ENCODE measurements around the gene NANOS3.
"Not testable (repeated sequence)": the region's sequence is repeated elsewhere in the genome, so short reads cannot be mapped to it uniquely, and the experiment has no call there.

The NANOS3 gene

DNA sequence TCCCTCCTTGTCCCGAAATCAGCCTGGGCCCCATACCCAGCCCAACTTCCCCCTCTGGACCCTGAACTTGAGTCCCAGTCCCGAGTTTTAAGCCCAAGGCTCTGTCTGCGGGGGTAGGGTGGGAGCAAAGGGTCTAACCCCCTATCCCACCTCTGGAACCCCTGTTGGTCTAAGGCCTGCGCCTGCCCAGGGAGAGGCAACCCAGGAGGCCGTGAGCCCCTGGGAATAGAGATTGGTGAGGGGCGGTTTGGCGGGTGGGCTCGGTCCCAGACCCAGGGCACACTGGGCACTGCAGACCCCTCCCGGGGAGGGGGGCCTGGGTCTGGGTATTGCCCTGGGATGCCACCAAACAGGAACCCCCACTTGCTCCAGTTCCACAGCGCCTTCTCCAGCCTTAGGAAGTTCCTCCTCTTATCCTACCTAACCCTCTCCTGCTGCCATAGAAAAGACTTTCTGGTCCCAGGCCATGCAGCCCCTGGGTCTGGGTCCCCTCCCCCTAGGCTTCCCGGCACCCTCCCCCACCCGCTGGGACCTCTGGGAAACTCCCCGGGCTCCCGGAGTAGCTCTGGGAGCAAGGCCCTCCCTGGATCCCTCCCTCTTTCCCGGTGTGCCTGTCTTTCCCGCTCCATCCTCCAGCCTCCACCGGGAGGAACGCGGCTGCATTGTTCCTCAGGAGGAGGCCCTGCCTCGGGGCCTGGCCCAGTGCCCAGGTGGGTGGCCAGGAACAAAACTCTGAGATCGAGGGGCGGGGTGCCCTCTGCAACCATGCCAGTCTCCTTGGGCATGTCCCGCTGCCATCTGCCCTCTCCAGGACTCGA is 33.6 kb upstream of the NANOS3 start:
- DNase-seq: peak; percentile 95

DNA sequence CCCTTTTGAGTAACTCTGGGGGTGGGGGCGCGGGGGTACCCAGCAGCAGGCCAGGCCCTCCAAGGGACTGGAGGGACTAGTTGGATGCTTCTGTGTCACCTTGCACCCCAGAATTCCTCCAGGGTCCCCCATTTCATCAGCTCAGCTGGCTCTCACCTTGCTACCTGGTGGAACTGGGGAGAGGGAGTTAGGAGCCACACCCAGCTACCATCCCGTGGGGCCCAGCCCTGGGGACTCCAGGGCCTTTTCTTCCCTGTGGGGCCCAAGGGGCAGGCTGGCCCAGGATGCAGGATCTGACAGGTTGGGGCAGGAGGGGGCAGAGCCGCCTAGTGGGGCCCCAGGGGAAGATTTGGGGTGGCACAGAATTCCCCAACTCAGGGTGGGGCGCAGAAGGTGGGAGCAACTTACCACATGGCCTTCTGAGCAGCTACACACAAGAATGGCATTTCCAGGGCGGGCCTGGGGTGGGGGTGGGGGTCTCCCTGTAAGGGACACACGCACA is 32.8 kb upstream of the NANOS3 start:
- peak; percentile 56 for DNase-seq

DNA sequence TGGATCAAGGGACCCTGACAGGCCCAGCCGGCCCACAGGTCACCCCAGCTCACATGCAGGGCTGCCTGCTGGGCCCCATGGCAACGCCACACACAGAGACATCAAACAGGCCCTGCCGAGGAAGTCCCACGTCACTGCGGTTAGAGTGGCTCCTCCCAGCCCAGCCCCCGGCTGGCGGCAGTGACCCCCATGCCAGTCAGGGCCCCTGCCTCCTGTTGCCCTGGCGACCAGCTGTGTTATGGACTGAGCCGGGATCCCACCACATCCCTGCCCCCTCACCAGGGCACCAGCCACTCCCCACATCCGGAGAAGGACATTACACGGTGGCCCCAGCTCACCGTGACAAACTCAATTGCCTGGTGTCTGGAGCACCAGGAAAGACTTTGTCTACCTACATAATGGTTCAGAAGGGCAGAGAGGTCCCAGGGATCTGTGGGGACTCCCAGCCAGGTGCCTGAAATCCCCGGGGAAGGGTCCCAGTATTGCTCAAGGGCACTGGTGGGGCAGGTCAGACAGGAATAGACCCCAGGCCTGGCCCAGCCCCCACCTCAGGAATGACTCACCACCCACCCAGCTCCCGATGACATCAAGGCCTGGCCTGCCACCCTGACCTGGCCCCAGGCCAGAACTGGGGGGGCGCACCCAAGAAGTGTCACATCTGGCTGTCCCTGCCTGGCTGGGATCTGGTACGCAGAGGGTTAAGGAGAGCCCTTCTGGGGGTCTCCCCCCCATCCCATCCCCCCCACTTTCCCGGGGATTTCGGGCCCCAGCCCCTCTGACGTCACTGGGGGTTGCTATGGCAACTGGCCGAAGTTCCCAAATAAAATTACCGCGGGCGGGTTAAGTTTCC is 30.2 kb upstream of the NANOS3 start:
- DNase-seq: peak; percentile 99

DNA sequence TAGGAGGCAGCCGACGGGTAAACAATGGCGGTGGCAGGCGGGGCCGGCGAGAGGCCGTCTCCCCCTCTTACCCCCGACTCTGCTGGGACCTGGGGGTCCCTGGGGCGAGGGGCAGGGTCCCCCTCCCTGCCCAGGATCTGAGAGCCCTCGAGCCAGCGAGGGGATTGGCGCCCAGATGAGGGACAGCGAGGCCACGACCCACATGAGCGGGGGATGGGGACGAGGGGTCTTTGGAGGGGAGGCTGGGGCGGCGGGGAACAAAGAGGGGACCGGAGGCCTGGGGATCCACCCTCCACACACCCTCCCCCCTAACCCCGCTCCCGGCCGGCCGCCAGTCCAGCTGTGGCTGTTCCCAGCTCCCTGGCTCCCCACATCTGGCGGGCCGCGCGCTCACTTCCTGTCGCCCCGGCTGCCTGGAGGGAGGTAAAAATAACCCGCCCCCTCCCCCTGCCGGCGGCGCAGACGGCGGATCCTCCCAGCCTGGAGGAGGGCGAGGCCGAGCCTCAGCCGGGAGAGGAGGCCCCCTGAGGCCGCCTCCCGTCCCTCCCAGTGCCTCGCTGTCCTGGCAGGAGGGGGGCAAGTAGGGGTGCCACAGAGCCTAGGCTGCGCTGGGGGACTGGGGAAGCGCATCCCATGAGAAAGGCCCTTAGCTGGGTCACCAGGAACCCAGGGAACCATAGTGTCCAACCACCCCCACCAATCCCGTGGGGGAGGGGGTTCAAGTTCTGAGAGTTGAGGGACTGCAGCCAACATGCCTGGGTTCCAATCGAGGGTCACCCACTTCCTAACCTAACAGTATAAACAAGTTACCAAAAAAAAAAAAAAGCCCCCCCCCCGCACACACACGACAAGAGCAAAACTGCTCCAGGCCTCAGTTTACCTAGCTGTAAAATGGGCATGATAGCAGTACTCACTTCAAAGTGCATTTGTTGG is 29.3 kb upstream of the NANOS3 start:
- DNase-seq: peak; percentile 97

DNA sequence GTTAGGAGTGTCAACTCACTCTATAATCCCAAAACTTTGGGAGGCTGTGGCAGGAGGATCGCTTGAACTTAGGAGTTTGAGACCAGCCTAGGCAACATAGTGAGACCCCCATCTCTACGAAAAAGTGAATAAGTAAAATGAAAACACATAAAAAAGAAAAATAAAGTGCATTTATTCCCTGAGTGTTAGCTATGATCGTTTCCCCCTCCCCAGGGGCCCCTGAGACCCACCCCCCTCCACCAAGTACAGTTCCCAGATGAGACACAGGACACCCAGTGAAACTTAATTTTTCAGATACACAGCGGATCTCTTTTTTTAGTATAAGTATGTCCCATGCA is 28.6 kb upstream of the NANOS3 start:
- DNase-seq: no peak

DNA sequence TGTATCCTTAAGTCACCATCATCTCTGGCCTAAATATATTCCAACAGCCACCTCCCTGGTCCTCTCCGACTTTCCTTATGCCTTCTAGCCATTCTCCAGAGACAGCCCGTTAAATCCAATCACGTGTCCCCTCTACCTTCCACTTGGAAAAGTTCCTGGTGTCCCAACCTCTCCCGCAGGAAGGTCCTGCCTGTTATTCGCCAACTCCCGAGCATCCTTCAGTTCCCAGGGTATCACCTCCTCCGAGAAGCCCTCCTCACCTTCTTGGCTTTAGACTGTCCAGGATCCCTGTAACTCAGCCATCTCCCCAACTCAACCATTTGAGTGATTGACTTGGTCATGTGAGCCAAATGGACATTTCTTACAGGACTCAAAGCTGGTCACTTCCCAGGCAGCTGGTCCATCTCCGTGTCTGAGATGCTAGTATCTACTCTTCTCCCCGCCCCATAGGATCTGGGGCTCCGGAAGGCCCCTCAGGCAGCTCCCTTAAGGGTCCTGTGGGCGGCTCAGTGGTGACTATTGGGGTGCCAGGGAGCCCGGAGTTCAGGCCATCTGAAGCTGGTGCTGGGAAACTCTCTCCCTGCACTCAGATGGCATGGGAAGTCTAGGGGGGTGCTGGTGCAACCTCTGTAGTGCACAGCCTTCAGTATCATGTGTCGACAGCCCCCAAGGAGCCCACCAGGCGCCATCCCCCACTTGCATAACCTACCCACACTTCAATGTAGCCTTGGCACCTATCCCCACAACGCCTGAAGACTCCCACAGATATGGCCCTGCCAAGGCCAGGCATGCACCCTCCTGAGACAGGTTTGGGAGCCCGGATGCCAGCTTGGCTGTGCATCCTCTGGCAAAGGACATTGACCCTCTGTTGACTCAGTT is 27.9 kb upstream of the NANOS3 start:
- no peak for DNase-seq

DNA sequence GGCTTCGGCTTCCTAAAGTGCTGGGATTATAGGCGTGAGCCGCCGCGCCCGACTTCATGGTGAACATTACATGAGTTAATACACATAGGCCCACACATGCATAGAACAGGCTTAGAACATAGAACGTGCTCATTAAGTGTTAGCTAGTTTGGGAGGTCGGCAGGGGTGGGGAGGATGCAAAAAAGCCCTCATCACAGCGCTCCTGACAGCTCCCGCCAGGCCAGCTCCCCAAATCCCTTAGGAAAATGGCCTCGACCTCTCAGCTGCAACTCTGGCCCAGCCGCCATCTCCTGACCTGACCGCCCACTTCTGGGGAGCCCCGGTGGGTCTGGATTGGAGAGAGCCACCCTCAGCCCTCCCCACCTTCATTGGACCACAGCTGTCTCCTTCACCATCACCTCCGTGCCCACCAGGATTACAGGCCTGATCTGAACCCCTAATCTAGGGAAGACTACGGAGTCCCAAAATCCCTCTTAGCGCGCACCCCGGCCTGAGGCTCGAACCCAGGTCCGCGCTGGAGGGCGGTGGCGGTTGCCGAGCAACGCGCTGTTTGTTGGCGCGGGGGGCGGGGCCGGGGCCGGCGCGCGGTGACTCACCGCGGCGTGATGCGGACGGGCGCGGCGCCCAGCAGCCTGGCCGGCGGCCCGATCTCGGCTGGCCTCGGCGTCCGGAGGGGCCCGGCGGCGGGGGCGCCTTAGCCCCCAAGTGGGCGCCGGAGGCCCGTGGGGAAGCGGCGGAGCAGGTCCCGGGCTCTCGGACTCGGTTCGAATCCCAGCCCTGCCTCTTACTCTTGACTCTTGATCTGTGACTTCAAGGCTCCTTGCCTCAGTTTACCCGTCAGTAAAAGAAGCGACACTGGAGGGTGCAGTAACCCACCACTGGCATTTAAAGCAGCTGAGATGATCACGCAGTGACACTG is 26.7 kb upstream of the NANOS3 start:
- peak; percentile 87 for DNase-seq

DNA sequence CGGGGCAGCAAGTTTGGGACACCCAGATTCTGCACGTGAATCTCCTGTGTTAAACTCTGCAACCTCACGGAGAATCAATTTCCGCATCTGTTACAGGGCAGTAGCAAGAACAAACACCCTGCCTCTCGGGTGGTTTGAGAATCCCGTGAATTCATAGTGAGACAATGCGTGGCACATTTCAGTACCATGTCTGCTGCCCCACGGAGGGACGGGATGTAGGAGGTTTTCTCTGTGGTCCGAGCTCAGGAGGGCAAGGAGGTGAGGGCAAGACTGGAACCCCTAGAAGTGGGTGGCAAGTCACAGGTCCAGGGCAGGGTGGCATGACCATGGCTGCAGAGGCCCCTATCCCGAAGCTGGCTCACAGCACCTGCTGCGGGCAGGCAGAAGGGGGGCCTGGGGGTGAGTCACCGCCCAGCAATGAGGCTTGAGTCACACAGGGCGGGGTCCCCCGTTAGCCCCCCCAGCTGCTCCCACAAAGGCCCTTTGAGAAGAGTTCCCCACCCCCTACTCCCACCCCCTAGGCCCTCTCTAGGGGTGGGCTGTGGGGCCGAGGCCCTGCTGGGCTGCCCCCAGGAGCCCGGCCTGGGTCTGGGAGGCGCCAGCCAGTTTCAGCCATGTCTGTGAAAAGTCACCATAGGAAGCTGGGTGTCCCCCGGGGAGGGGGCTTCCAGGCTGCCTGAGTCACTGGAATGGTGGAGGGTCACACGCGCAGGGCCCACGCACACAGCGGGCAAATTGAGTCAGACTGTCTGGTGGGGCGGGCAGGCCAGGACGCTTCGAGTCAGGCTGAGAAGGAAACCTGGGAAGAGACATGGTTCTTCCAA is 25.8 kb upstream of the NANOS3 start:
- peak; percentile 97 for DNase-seq

DNA sequence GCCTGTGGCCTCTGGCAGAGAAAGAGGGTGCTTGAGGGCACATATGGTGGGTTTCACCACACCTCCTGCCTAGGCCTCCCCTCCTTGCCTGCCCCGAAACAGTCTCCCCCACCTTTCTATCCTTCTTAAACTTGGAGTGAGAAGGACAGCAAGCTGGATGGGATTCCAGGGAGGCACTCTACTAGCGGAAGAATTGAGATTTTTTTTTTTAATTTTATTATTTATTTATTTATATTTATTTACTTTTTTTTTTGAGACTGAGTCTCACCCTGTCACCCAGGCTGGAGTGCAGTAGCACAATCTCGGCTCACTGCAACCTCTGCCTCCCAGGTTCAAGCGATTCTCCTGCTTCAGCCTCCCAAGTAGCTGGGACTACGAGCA is 25.2 kb upstream of the NANOS3 start:
- not testable (repeated sequence) for DNase-seq

DNA sequence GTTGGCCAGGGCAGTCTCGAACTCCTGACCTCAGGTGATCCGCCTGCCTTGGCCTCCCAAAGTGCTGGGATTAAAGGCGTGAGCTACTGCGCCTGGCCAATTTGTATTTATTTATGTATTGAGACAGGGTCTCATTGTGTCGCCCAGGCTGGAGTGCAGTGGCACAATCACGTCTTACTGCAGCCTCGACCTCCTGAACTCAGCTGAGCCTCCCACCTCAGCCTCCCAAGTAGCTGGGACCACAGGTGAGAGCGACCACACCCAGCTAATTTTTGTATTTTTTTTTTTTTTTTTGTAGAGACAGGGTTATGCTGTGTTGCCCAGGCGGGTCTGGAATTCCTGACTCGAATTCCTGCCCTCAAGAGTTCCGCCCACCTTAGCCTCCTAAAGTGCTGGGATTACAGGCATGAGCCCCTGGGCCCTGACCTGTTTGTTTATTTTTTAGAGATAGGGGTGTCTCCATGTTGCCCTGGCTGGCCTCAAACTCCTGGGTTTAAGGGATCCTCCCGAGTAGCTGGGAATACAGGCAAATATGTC is 24.7 kb upstream of the NANOS3 start:
- peak; percentile 80 for DNase-seq

DNA sequence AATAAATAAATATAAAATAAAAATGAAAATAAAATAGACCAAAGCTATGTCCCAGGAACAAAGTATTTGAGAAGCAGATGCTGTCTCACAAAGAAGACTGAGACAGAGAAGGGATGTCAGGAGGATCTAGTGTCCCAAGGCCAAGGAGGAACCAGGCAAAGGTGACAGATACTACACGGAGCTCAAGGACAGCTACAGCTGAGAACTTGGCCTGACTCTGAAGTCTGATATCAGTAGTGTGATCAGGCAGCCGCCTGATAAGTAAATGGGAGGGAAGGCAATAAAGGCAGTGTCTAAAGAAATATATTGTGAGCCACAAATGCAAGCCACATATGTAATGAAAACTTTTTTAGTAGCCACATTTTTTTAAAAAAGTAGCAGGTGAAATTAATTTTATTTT is 20.4 kb upstream of the NANOS3 start:
- no peak for DNase-seq

DNA sequence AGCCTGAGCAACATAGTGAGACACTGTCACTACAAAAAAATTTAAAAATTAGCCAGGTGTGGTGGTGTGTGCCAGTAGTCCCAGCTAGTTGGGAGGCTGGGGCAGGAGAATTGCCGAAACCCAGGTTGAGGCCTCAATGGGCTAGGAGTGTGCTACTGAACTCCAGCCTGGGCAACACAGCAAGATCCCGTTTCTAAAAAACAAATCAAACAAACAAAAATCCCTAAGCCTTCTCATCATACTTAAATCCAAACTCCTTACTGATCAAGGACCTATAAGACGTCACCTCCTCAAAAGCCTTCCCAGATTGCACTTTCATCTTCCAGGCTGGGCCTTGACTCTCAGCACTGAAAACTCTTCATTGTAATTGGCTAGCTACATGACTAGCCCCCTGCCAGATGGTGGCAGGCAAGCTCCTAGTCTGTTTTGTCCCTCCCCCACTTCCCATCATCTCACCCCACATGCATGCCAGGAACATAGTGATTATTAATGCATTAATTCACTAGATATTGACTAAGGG is 17.5 kb upstream of the NANOS3 start:
- no peak for DNase-seq

DNA sequence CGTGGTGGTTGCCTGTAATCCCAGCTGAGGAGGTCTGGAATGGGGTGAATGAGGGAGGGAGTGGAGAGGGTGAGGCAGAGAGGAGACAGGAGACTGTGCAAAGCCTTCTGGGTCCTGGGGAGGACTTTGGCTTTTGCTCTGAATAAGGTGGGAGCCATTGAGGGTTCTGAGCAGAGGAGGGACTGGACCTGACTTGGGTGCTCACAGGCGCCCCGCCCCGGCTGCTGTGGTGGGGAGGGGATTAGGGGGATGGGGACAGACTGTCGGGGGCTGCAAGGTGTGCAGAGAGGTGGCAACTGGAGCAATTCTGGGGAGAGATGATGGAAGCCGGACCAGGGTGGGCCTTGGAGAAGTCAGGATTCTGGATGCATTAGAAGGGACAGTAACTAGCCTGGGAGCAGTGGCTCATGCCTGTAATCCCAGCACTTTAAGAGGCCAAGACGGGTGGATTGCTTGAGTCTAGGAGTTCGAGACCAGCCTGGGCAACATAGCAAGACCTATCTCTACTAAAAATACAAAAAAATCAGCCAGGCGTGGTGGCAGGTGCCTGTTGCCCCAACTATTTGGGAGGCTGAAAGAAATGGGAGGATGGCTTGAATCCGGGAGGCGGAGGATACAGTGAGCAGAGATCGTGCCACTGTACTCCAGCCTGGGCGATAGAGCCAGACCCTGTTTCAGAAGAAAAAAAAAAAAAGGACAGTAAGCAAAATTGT is 16.1 kb upstream of the NANOS3 start:
- DNase-seq: no peak

DNA sequence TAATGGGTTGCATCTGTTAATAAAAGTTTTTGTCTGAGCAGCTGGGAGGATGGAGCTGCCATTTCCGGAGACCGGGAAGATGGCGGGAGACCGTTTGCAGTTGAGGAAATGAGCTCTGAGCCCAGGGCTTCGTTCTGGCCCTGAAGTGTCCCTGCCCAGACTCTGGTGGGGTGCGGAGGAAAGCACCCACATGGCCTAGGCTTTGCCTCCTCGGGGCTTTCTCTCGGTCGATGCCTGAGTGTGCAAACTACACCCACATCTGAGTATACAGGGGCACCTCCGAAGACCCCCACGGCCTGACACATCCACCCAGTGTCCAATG is 15.6 kb upstream of the NANOS3 start:
- no peak for DNase-seq

DNA sequence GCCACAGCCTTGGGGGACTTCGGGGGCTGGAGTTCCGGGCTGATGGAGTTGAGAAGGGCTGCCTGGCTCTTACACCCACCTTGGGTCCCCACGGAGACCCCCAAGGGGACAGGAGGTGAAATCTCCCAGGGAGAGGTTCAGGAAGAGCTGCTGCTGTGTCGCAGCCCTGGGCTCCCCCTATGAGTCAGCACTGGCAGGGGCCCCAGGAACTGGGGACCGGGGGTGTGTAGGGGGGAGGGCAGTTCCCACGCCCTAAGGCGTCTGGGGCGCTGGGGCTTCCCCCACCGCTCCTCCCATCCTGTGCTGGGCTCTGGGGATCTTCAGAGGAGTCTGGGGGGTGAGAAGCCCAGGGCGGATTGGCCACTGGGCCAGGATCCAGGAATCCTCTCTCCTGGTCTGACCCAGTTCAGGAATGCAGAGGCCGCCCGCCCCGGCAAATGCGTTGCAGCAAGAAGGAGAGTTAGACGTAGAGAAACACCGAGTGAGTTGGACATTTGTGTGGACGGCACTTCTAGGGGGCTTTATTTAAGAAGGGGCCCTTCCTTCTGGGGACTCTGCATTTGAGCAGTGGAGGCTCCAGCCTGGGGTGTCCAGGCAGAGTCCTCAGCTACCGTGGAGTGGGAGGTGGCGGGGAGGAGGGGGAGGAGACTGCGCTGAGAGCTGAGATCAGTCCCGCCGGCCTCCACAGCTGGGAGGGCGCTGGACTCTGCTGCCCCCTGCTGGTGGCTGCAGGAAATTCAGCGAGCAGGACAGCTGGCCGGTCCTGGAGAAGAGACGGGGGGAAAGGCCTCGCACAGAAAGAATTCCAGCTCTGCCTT is 15.0 kb upstream of the NANOS3 start:
- peak; percentile 97 for DNase-seq

DNA sequence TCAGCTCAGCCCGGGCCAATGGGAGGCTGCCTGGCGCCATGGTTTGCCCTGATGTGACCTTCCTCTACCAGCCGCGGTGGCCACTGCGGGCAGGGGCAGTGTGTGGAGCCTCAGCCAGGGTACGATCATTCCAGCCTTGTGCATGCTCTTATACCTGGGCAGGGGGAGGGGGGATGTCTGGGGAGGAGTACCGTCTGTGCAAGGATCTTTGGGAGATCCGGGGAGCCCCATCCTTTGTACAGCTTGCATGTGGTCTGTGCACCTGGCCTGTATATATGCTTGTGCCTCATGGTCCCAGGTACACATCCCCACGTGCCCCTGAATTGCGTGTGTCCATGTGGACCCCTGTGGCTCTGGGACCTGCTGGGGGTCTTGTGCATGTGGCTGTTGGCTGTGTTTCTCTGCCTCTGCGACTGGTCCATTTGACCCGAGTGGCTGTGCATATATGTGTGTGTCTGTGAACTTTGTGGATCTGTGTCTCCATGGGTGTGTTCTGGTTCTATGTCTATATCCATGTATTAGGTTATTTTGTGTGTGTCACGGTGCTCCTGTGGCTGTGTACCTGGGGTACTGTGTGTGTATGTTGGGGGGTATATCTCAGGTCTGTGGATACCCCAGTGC is 12.8 kb upstream of the NANOS3 start:
- no peak for DNase-seq

All from islet precursor cell (in vitro differentiated cells).